ENCODE measurements around the gene OR1G1. TPM values are rescaled to one million over a fixed set of nuclear protein-coding genes. Genes with fewer than 3 reads are reported as not detected.
"Not testable (repeated sequence)": the region's sequence is repeated elsewhere in the genome, so short reads cannot be mapped to it uniquely, and the experiment has no call there.

Gene OR1G1
- polyA plus RNA-seq (ENCODE audit: insufficient read length in 3 of 3) = not detected
- long read RNA-seq, donor 1, partial matches to known transcripts = 0 of 1 reads
- long read RNA-seq, donor 1, other reads (novel, unspliced or antisense) = 0 of 1 reads
- long read RNA-seq, donor 2 = 0 reads
- long read RNA-seq, donor 3 = 0 reads
- long read RNA-seq, donor 4 = 0 reads
- long read RNA-seq, donor 5 = 0 reads
- long read RNA-seq, donor 6 = 0 reads
- long read RNA-seq, donor 7 = 0 reads
- long read RNA-seq, donor 8 = 0 reads
- long read RNA-seq, donor 9 = 0 reads
- long read RNA-seq, donor 10 = 0 reads
- long read RNA-seq, donor 11 = 0 reads
- long read RNA-seq, donor 12 = 0 reads
- long read RNA-seq, donor 13 = 0 reads
- long read RNA-seq, donor 14 = 0 reads
- long read RNA-seq, donor 15 = 0 reads
- long read RNA-seq, donor 16 = 0 reads

DNA sequence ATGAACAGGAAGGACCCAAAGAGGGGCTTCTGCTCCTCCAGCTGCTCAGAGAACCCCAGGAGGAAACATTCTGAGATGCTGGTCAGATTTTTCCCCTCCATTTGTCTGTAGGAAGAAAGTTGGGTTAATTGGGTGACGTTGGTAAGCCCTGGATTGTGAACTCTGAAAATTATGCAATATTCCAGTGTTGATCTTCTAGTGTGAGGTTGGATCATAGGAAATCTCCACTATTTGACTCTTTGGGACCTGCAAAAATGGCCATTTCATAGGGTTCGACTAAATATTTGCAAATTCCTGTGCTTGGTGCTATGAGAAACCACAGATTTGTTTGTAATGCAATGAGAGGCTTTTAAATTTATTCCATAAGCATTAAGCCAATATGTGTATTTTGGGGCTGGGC, at the start of gene OR1G1:
Gene OR1G1, minus strand, starts transcription at position 101 of the 400 bp plus-strand sequence. Its CDS starts 0 bp downstream, at position 101.
- no peak for DNase-seq (ENCODE audit: extremely low read depth in 1 of 11, low read depth in 9 of 11, low spot score in 4 of 11)

DNA sequence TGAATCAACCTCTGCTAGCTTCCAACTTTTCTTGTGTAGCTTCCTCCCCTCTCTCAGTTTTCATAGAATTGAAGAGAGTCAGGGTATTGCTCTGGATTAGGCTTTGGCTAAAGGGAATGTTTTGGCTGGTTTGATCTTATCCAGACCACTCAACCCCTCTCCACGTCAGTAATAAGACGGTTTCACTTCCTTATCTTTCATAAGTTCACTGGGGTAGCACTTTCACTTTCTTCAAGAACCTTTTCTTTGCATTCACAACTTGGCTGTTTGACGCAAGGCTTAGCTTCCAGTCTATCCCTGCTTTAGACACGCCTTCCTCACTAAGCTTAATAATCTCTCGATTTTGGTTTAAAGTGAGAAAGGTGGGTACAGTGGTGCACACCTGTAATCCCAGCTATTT, 40.2 kb upstream of the OR1G1 start:
- DNase-seq (ENCODE audit: extremely low read depth in 1 of 11, low read depth in 9 of 11, low spot score in 4 of 11) = no peak

- DNase-seq (ENCODE audit: extremely low read depth in 1 of 11, low read depth in 9 of 11, low spot score in 4 of 11) = no peak
These were observed 29.9 kb upstream of the OR1G1 start for GRCh38 chr17:3157218-3157617.

GRCh38 chr17:3137494-3137893, 10.1 kb upstream of the OR1G1 start:
- DNase-seq (ENCODE audit: extremely low read depth in 1 of 11, low read depth in 9 of 11, low spot score in 4 of 11) = not testable (repeated sequence)

DNA sequence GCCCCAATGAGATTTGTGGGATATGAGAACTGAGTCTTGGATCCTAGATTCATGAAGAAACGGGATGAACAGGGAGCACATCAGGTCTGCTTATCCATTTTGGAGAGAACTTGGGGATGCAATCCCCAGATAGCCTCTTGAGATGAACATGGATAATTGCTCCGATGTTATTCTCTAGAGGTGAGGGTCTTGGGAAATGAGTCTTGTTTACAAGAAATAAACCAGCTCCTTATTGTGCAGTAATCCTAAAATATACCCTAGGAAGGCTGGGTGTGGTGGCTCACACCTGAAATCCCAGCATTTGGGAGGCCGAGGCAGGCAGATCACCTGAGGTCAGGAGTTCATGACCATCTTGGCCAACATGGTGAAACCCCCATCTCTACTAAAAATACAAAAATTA, 23.0 kb downstream of the OR1G1 start, which contains the start of gene OR1D2:
Gene OR1D2, minus strand, starts transcription at position 101 of the 400 bp plus-strand sequence. CDS start 11,426 bp downstream, outside the sequence.
- DNase-seq (ENCODE audit: extremely low read depth in 1 of 11, low read depth in 9 of 11, low spot score in 4 of 11) = no peak

Other genes starting within 250 kb of the OR1G1 start
- gene OR1D5, start 63.9 kb downstream of the OR1G1 start, polyA plus RNA-seq (ENCODE audit: insufficient read length in 3 of 3) = not detected
- under 1 TPM in 2 of 3 donors, not detected in 1; 0.01 to 0.03 TPM for gene OR1D2, start 23.1 kb downstream of the OR1G1 start, polyA plus RNA-seq (ENCODE audit: insufficient read length in 3 of 3)
- gene OR1A2, start 70.0 kb upstream of the OR1G1 start, polyA plus RNA-seq (ENCODE audit: insufficient read length in 3 of 3) = not detected
- gene OR1A1, start 80.1 kb upstream of the OR1G1 start, polyA plus RNA-seq (ENCODE audit: insufficient read length in 3 of 3) = under 1 TPM; 0.03 to 0.08 (median 0.05) TPM
- under 1 TPM in 2 of 3 donors, not detected in 1; 0.12 to 0.24 TPM for gene OR3A1, start 170.8 kb upstream of the OR1G1 start, polyA plus RNA-seq (ENCODE audit: insufficient read length in 3 of 3)